H9 (cell line): Measurements from ENCODE around the gene PRRT1B. TPM values are rescaled to one million over a fixed set of nuclear protein-coding genes. Genes with fewer than 3 reads are reported as not detected.

Experiments used
- DNase-seq: peaks from one replicate; pipeline ENCODE4 v3.0.0-alpha.2; 2017
- H2AFZ ChIP-seq: one replicate; pipeline ENCODE4 v1.6.1; 2013; ENCODE audit warnings: mild to moderate bottlenecking, low read length, control low read depth, moderate library complexity
- H2AK5ac ChIP-seq: 2 replicates; pipeline ENCODE4 v1.6.1; 2013; ENCODE audit warnings: low read length, control low read depth, mixed read lengths; ENCODE audit not compliant: insufficient read length
- H2BK120ac ChIP-seq: one replicate; pipeline ENCODE4 v1.6.1; 2013; ENCODE audit warnings: low read depth, mild to moderate bottlenecking, low read length, control low read depth, inconsistent platforms; ENCODE audit not compliant: poor library complexity, severe bottlenecking
- H2BK12ac ChIP-seq: 2 replicates; pipeline ENCODE4 v1.6.1; 2013; ENCODE audit warnings: low read length, control low read depth, mixed read lengths, low read depth; ENCODE audit not compliant: insufficient read length
- H2BK15ac ChIP-seq: 2 replicates; pipeline ENCODE4 v1.6.1; 2013; ENCODE audit warnings: low read depth, low read length, control low read depth
- H2BK20ac ChIP-seq: one replicate; pipeline ENCODE4 v1.6.1; 2013; ENCODE audit warnings: low read depth, mild to moderate bottlenecking, low read length, control low read depth, inconsistent platforms; ENCODE audit not compliant: poor library complexity, severe bottlenecking
- H2BK5ac ChIP-seq: 2 replicates; pipeline ENCODE4 v1.6.1; 2013; ENCODE audit warnings: low read length, control low read depth, mixed read lengths; ENCODE audit not compliant: insufficient read length
- H3K14ac ChIP-seq: 2 replicates; pipeline ENCODE4 v1.6.1; 2013; ENCODE audit warnings: low read length, control low read depth; ENCODE audit not compliant: insufficient read depth
- H3K18ac ChIP-seq: 2 replicates; pipeline ENCODE4 v1.6.1; 2013; ENCODE audit warnings: low read depth, mild to moderate bottlenecking, mixed read lengths, low read length, control low read depth; ENCODE audit not compliant: insufficient read length
- H3K23ac ChIP-seq: 2 replicates; pipeline ENCODE4 v1.6.1; 2013; ENCODE audit warnings: low read length, control low read depth, mixed read lengths, low read depth; ENCODE audit not compliant: insufficient read length
- H3K23me2 ChIP-seq: 2 replicates; pipeline ENCODE4 v1.6.1; 2013; ENCODE audit warnings: low read depth, mild to moderate bottlenecking, mixed read lengths, low read length, control low read depth; ENCODE audit not compliant: insufficient read length, poor library complexity, severe bottlenecking
- H3K27ac ChIP-seq: 2 replicates; pipeline ENCODE4 v1.5.1; 2013; ENCODE audit warnings: low read length, control low read depth, mixed read lengths, low read depth; ENCODE audit not compliant: insufficient read length
- H3K27me3 ChIP-seq: 2 replicates; pipeline ENCODE4 v1.6.1; 2013; ENCODE audit warnings: low read length, control low read depth, inconsistent platforms; ENCODE audit not compliant: insufficient read depth
- H3K4ac ChIP-seq: 2 replicates; pipeline ENCODE4 v1.6.1; 2013; ENCODE audit warnings: low read depth, mild to moderate bottlenecking, control low read depth, inconsistent platforms, low read length, moderate library complexity
- H3K4me1 ChIP-seq: 2 replicates; pipeline ENCODE4 v1.6.1; 2013; ENCODE audit warnings: low read length, control low read depth, inconsistent platforms; ENCODE audit not compliant: insufficient read depth
- H3K4me2 ChIP-seq: 2 replicates; pipeline ENCODE4 v1.6.1; 2013; ENCODE audit warnings: low read length, control low read depth, mixed read lengths; ENCODE audit not compliant: insufficient read length, insufficient read depth
- H3K56ac ChIP-seq: 2 replicates; pipeline ENCODE4 v1.6.1; 2013; ENCODE audit warnings: low read depth, mild to moderate bottlenecking, mixed read lengths, low read length, control low read depth; ENCODE audit not compliant: insufficient read length
- H3K79me1 ChIP-seq: 2 replicates; pipeline ENCODE4 v1.6.1; 2013; ENCODE audit warnings: low read depth, mild to moderate bottlenecking, moderate library complexity, low read length, control low read depth, inconsistent platforms; ENCODE audit not compliant: insufficient read depth, poor library complexity, severe bottlenecking
- H3K79me2 ChIP-seq: 2 replicates; pipeline ENCODE4 v1.6.1; 2013; ENCODE audit warnings: low read length, control low read depth, inconsistent platforms; ENCODE audit not compliant: insufficient read depth
- H3K9ac ChIP-seq: 2 replicates; pipeline ENCODE4 v1.6.1; 2013; ENCODE audit warnings: low read length, control low read depth, mixed read lengths; ENCODE audit not compliant: insufficient read length; ENCODE audit errors: extremely low read depth
- H3K9me3 ChIP-seq: one replicate; pipeline ENCODE4 v1.6.1; 2013; ENCODE audit warnings: low read depth, low read length, inconsistent platforms; ENCODE audit not compliant: control insufficient read depth
- H3T11ph ChIP-seq: one replicate; pipeline ENCODE4 v1.6.1; 2013; ENCODE audit warnings: mild to moderate bottlenecking, low read length, control low read depth, inconsistent platforms
- H4K20me1 ChIP-seq: one replicate; pipeline ENCODE4 v1.6.1; 2013; ENCODE audit not compliant: control insufficient read depth, insufficient read length, insufficient read depth
- H4K5ac ChIP-seq: 2 replicates; pipeline ENCODE4 v1.6.1; 2013; ENCODE audit warnings: low read depth, mild to moderate bottlenecking, mixed read lengths, low read length, control low read depth; ENCODE audit not compliant: insufficient read length
- H4K8ac ChIP-seq: replicated peaks from 2 replicates; pipeline ENCODE4 v1.6.1; 2013; ENCODE audit warnings: low read length, control low read depth, mixed read lengths, low read depth; ENCODE audit not compliant: insufficient read length
- H4K91ac ChIP-seq: 2 replicates; pipeline ENCODE4 v1.6.1; 2013; ENCODE audit warnings: low read depth, mild to moderate bottlenecking, moderate library complexity, mixed read lengths, low read length, control low read depth; ENCODE audit not compliant: insufficient read length
- H3K27ac Mint-ChIP-seq, 3 experiments: 2 replicates in 2 of 3; 3 replicates in 1 of 3; pipeline ENCODE4 v1.8.0; 2020 to 2021; ENCODE audit warnings: mixed read lengths in 3 of 3, mild to moderate bottlenecking in 1 of 3, moderate library complexity in 1 of 3
- H3K27me3 Mint-ChIP-seq: 2 replicates; pipeline ENCODE4 v1.8.0; 2021; ENCODE audit warnings: low read depth, mild to moderate bottlenecking, moderate library complexity, mixed read lengths
- H3K36me3 Mint-ChIP-seq, 3 experiments: 2 replicates in 2 of 3; 3 replicates in 1 of 3; pipeline ENCODE4 v1.8.0; 2020 to 2021; ENCODE audit warnings: low read depth in 3 of 3, mixed read lengths in 3 of 3; ENCODE audit not compliant: insufficient read depth in 1 of 3
- H3K4me1 Mint-ChIP-seq, 2 experiments: 2 replicates each; pipeline ENCODE4 v1.8.0; 2020; ENCODE audit warnings: mixed read lengths in 2 of 2
- H3K4me3 Mint-ChIP-seq, 2 experiments: 2 replicates in 1 of 2; 3 replicates in 1 of 2; pipeline ENCODE4 v1.8.0; 2020 to 2021; ENCODE audit warnings: mild to moderate bottlenecking in 2 of 2, mixed read lengths in 2 of 2, moderate library complexity in 1 of 2
- H3K9me3 Mint-ChIP-seq, 2 experiments: 2 replicates in 1 of 2; 3 replicates in 1 of 2; pipeline ENCODE4 v1.8.0; 2020; ENCODE audit warnings: mild to moderate bottlenecking in 2 of 2, mixed read lengths in 2 of 2, moderate library complexity in 1 of 2
- WGBS: extraction: QIAGEN DNeasy Blood & Tissue Kit; methylation state at CpG from one replicate; pipeline ENCODE4 v1.1.7; 2013; ENCODE audit warnings: missing lambda C conversion rate, low lambda C conversion rate, mixed read lengths; ENCODE audit not compliant: insufficient read length; ENCODE audit errors: extremely low coverage; 5-methylcytosine and 5-hydroxymethylcytosine counted together
- total RNA-seq: library from RNA; stranded (reverse); gene quantifications from 2 replicates; pipeline ENCODE4 v1.2.1, GENCODE V29; 2021
- TF ChIP-seq, protein P1 (sequence below): fragments of 200-600 bp; sonication (generic); conservative IDR thresholded peaks from 3 replicates; pipeline ENCODE4 v1.8.0; 2021; ENCODE audit warnings: antibody characterized with exemption, mild to moderate bottlenecking

The PRRT1B gene
- total RNA-seq, 1 experiment from 2014 or later: 1.0 TPM

DNA sequence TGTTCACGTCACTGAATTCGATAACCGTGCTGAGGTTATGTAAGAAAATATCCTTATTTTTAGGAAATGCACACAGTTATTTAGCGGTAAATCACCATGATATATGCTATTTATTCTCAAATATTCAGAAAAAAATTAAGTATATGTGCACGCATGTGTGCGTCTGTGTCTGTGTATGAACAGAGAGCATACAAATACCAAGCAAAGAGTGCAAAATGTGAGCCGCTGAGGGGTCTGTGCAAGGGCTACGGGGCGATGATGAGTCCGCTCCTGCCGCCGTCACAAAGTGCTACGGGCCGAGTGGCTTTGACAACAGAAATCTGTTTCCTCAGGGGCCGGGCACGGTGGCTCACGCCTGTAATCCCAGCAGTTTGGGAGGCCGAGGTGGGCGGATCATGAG, 7.4 kb upstream of the PRRT1B start:
- Histone ChIP-seq H2BK20ac (no peak overlapping the region), H2BK120ac (no peak overlapping the region), H3K79me2 (no peaks in the 10 kb centered on the region), H3K4ac (no peak overlapping the region), H4K8ac (no peak overlapping the region), H3K14ac (no peak overlapping the region), H3K9me3 (peaks cover 4% of the 10 kb centered on the region), H4K5ac (no peak overlapping the region), H2BK5ac (no peak overlapping the region), H3K4me2 (no peak overlapping the region), H2AK5ac (no peak overlapping the region), H3K18ac (no peak overlapping the region), H3T11ph (no peak overlapping the region), H3K23ac (no peak overlapping the region), H3K9ac (no peak overlapping the region), H3K4me1 (no peaks in the 10 kb centered on the region), H3K79me1 (no peaks in the 10 kb centered on the region), H2AFZ (no peak overlapping the region), H4K20me1 (no peaks in the 10 kb centered on the region), H4K91ac (no peak overlapping the region), H2BK15ac (no peak overlapping the region), H3K27ac (no peak overlapping the region), H3K23me2 (no peaks in the 10 kb centered on the region), H2BK12ac (no peak overlapping the region), H3K56ac (no peak overlapping the region), H3K27me3 (no peaks in the 10 kb centered on the region)
- TF ChIP-seq, protein P1, sequence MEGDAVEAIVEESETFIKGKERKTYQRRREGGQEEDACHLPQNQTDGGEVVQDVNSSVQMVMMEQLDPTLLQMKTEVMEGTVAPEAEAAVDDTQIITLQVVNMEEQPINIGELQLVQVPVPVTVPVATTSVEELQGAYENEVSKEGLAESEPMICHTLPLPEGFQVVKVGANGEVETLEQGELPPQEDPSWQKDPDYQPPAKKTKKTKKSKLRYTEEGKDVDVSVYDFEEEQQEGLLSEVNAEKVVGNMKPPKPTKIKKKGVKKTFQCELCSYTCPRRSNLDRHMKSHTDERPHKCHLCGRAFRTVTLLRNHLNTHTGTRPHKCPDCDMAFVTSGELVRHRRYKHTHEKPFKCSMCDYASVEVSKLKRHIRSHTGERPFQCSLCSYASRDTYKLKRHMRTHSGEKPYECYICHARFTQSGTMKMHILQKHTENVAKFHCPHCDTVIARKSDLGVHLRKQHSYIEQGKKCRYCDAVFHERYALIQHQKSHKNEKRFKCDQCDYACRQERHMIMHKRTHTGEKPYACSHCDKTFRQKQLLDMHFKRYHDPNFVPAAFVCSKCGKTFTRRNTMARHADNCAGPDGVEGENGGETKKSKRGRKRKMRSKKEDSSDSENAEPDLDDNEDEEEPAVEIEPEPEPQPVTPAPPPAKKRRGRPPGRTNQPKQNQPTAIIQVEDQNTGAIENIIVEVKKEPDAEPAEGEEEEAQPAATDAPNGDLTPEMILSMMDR: no peak
- H3K9me3 Mint-ChIP-seq: peaks cover 24 to 25% of the 10 kb centered on the region in 2 experiments
- 0 out of 4 replicates have a peak, but pooled peaks cover 0 to 3% of the 10 kb centered on the region in 2 experiments for H3K4me1 Mint-ChIP-seq
- peaks cover under 1 to 12% (median 4%) of the 10 kb centered on the region in 3 experiments; a peak in 4 of 7 replicates for H3K36me3 Mint-ChIP-seq
- H3K27me3 Mint-ChIP-seq: peaks cover 6% of the 10 kb centered on the region
- no peak for DNase-seq
- no peak overlapping the region for H3K27ac Mint-ChIP-seq
- no CpG with 5 or more reads among the region's 19 CpGs for WGBS
- H3K4me3 Mint-ChIP-seq: no peak overlapping the region
